HepG2 (cell line): Measurements from ENCODE around the gene NT5DC2. TPM values are rescaled to one million over a fixed set of nuclear protein-coding genes. Genes with fewer than 3 reads are reported as not detected.

Experiments
- BRF2 ChIP-seq: sonication (generic); formaldehyde crosslinking; IDR thresholded peaks from 2 replicates; pipeline ENCODE4 v1.8.1; 2022; ENCODE audit warnings: mild to moderate bottlenecking, missing genetic modification reagents
- GATA4 ChIP-seq: sonication (generic); IDR thresholded peaks from 2 replicates; pipeline ENCODE4 v1.6.1; 2016; ENCODE audit warnings: antibody characterized with exemption, low read depth, borderline replicate concordance
- KLF13 ChIP-seq: sonication (generic); formaldehyde crosslinking; IDR thresholded peaks from 2 replicates; pipeline ENCODE4 v1.4.0; 2020; ENCODE audit warnings: mild to moderate bottlenecking, missing genetic modification reagents
- MLXIP ChIP-seq: sonication (generic); formaldehyde crosslinking; IDR thresholded peaks from 2 replicates; pipeline ENCODE4 v1.9.0; 2021; ENCODE audit warnings: missing genetic modification reagents, borderline replicate concordance
- MTA3 ChIP-seq: sonication (generic); formaldehyde crosslinking; IDR thresholded peaks from 2 replicates; pipeline ENCODE4 v1.4.0; 2020; ENCODE audit warnings: missing genetic modification reagents
- PLSCR1 ChIP-seq: sonication (generic); formaldehyde crosslinking; IDR thresholded peaks from 2 replicates; pipeline ENCODE4 v1.5.0; 2020; ENCODE audit warnings: missing genetic modification reagents, mild to moderate bottlenecking, borderline replicate concordance
- STAG1 ChIP-seq: sonication (generic); formaldehyde crosslinking; IDR thresholded peaks from 2 replicates; pipeline ENCODE4 v1.4.0; 2020; ENCODE audit warnings: missing genetic modification reagents
- TGIF2 ChIP-seq: IDR thresholded peaks from 2 replicates; pipeline ENCODE4 v1.6.1; 2016; ENCODE audit warnings: control low read depth, missing compliant biosample characterization
- ZBTB40 ChIP-seq, 2 experiments: fragments of 450-650 bp in 1 of 2; sonication (generic) in 1 of 2; formaldehyde crosslinking in 1 of 2; IDR thresholded peaks; 2 replicates each; pipeline versions ENCODE4 v1.6.1 to v1.8.0; 2016 to 2022; ENCODE audit warnings: antibody characterized with exemption in 1 of 2, mild to moderate bottlenecking in 1 of 2, missing genetic modification reagents in 1 of 2
- ZNF326 ChIP-seq: sonication (generic); formaldehyde crosslinking; IDR thresholded peaks from 2 replicates; pipeline ENCODE4 v1.4.0; 2020; ENCODE audit warnings: missing genetic modification reagents, borderline replicate concordance
- ZNF674 ChIP-seq: sonication (generic); formaldehyde crosslinking; IDR thresholded peaks from 2 replicates; pipeline ENCODE4 v1.5.0; 2020; ENCODE audit warnings: low read depth, mild to moderate bottlenecking, missing genetic modification reagents
- ZNF780A ChIP-seq: sonication (generic); formaldehyde crosslinking; IDR thresholded peaks from 2 replicates; pipeline ENCODE4 v1.8.0; 2022; ENCODE audit warnings: mild to moderate bottlenecking, missing genetic modification reagents, moderate library complexity
- polyA plus RNA-seq, 8 experiments: library from polyadenylated mRNA; depleted of rRNA in 3 of 8; stranded (reverse) in 7 of 8; unstranded in 1 of 8; fragments of >200 nt; fragmentation: Illumina TruSeq in 4 of 8; extraction: Trizol in 4 of 8; gene quantifications; 2 replicates each; pipeline versions ENCODE4 v1.2.1 to v1.2.3, GENCODE V29; 2011 to 2016; ENCODE audit warnings: low read depth in 4 of 8, missing spikeins in 1 of 8, mixed read lengths in 1 of 8; ENCODE audit not compliant: insufficient read depth in 1 of 8
- total RNA-seq, 5 experiments: library from RNA; depleted of rRNA; stranded (reverse); fragments of >200 nt; fragmentation: Illumina TruSeq; extraction: Trizol; gene quantifications; 2 replicates each; pipeline ENCODE4 v1.2.3, GENCODE V29; 2016; ENCODE audit warnings: low read depth in 1 of 5

Gene NT5DC2
- total and polyA plus RNA-seq, 2 of the 13 experiments (the other 11 are each of a cell fraction or from before 2014, with no cell fraction given) = 131 to 240 TPM

- TF ChIP-seq BRF2 (CRISPR knock-in tag) (0 out of 2 replicates have a peak, but pooled peaks have one; percentile 11), ZBTB40 (IDR thresholded peaks at IDR 0.05) (no peak), ZBTB40 (CRISPR knock-in tag; IDR thresholded peaks at IDR 0.05) (peak; percentile 61), MTA3 (CRISPR knock-in tag) (no peak), ZNF780A (CRISPR knock-in tag) (0 out of 2 replicates have a peak, but pooled peaks have one; percentile 44), MLXIP (no peak; the same call in 1 of the 2 replicates), STAG1 (CRISPR knock-in tag) (no peak; the same call in 1 of the 2 replicates), ZNF674 (0 out of 2 replicates have a peak, but pooled peaks have one; percentile 54), GATA4 (peak; percentile 65; the same call in 1 of the 2 replicates), TGIF2 (no peak; the same call in 1 of the 2 replicates), PLSCR1 (CRISPR knock-in tag) (no peak), ZNF326 (CRISPR knock-in tag) (peak; percentile 97), KLF13 (CRISPR knock-in tag) (no peak)
Measured at GRCh38 chr3:52536369-52537164, 2.9 kb upstream of the NT5DC2 start, which contains the start of gene UQCC5 (continued).
